IMR-90 (cell line): Measurements from ENCODE around the gene KRTAP5-10. TPM values are rescaled to one million over a fixed set of nuclear protein-coding genes. Genes with fewer than 3 reads are reported as not detected.
"Not testable (repeated sequence)": the region's sequence is repeated elsewhere in the genome, so short reads cannot be mapped to it uniquely, and the experiment has no call there.

ENCODE experiments used
- ATAC-seq: fragments of 200-7000 bp; cut with Tn5 transposase; 2 replicates; pipeline ENCODE4 v1.9.1; 2020; ENCODE audit warnings: low read depth, mild to moderate bottlenecking, moderate library complexity
- BruUV-seq: library from RNA; stranded (reverse); fragments of 400-500 nt; replicated peaks from 2 replicates; lab custom pipeline; 2021; lab: Mats Ljungman, UMichigan
- CTCF ChIA-PET: fragments of 300-600 bp; formaldehyde crosslinking; extraction: SDS; loops from one replicate; lab custom pipeline; 2021; ENCODE audit warnings: antibody characterized with exemption; lab: Yijun Ruan, JAX
- POLR2A ChIA-PET: fragments of 300-600 bp; sonication (Branson Sonifier 250); formaldehyde crosslinking; loops from one replicate; lab custom pipeline; 2022; ENCODE audit warnings: antibody characterized with exemption; ENCODE audit not compliant: unreplicated experiment; lab: Charles Lee
- DNase-seq: peaks from one replicate; pipeline ENCODE4 v3.0.0; 2013
- H2AFZ ChIP-seq: replicated peaks from 2 replicates; pipeline ENCODE3; 2013; ENCODE audit warnings: low read length, mild to moderate bottlenecking; ENCODE audit not compliant: poor library complexity
- H2AK5ac ChIP-seq: 2 replicates; pipeline ENCODE4 v1.6.1; 2013; ENCODE audit warnings: low read depth, low read length, inconsistent platforms
- H2AK9ac ChIP-seq: replicated peaks from 2 replicates; pipeline ENCODE3; 2013; ENCODE audit warnings: mild to moderate bottlenecking, low read depth, low read length, moderate library complexity; ENCODE audit not compliant: poor library complexity
- H2BK120ac ChIP-seq: 2 replicates; pipeline ENCODE4 v1.6.1; 2013; ENCODE audit warnings: low read depth, low read length, inconsistent platforms
- H2BK15ac ChIP-seq: 3 replicates; pipeline ENCODE4 v1.6.1; 2013; ENCODE audit warnings: low read depth, low read length, inconsistent platforms
- H2BK20ac ChIP-seq: 2 replicates; pipeline ENCODE4 v1.6.1; 2013; ENCODE audit warnings: low read depth, mild to moderate bottlenecking, inconsistent platforms, low read length, moderate library complexity
- H2BK5ac ChIP-seq: 2 replicates; pipeline ENCODE4 v1.6.1; 2013; ENCODE audit warnings: mild to moderate bottlenecking, low read depth, low read length, inconsistent platforms; ENCODE audit not compliant: poor library complexity, severe bottlenecking
- H3K14ac ChIP-seq: replicated peaks from 2 replicates; pipeline ENCODE4 v1.6.1; 2013; ENCODE audit warnings: low read depth, low read length, inconsistent platforms
- H3K18ac ChIP-seq: 2 replicates; pipeline ENCODE4 v1.6.1; 2013; ENCODE audit warnings: low read depth, low read length, control low read depth
- H3K23ac ChIP-seq: 2 replicates; pipeline ENCODE4 v1.6.1; 2013; ENCODE audit warnings: low read depth, low read length, inconsistent platforms
- H3K27ac ChIP-seq: 2 replicates; pipeline ENCODE4 v1.5.1; 2013; ENCODE audit warnings: mild to moderate bottlenecking, control low read depth, low read length; ENCODE audit not compliant: insufficient read depth
- H3K27me3 ChIP-seq: 2 replicates; pipeline ENCODE4 v1.6.1; 2013; ENCODE audit warnings: low read length; ENCODE audit not compliant: control insufficient read depth, insufficient read depth
- H3K36me3 ChIP-seq: 2 replicates; pipeline ENCODE4 v1.6.1; 2013; ENCODE audit warnings: low read length, mixed read lengths; ENCODE audit not compliant: control insufficient read depth, insufficient read depth
- H3K4ac ChIP-seq: 2 replicates; pipeline ENCODE4 v1.6.1; 2013; ENCODE audit warnings: low read depth, low read length, inconsistent platforms
- H3K4me1 ChIP-seq: 2 replicates; pipeline ENCODE4 v1.6.1; 2013; ENCODE audit warnings: low read length, mixed read lengths; ENCODE audit not compliant: control insufficient read depth, insufficient read depth
- H3K4me2 ChIP-seq: 2 replicates; pipeline ENCODE4 v1.6.1; 2013; ENCODE audit warnings: low read depth, mild to moderate bottlenecking, control low read depth, low read length, moderate library complexity
- H3K4me3 ChIP-seq: 2 replicates; pipeline ENCODE4 v1.5.1; 2013; ENCODE audit warnings: low read depth, mild to moderate bottlenecking, control low read depth, low read length, moderate library complexity; ENCODE audit not compliant: insufficient read depth
- H3K56ac ChIP-seq: 2 replicates; pipeline ENCODE4 v1.6.1; 2013; ENCODE audit warnings: low read length, inconsistent platforms; ENCODE audit not compliant: insufficient read depth; ENCODE audit errors: extremely low read depth
- H3K79me1 ChIP-seq, 2 experiments: 2 replicates each; pipeline ENCODE4 v1.6.1; 2013; ENCODE audit warnings: low read length in 2 of 2, inconsistent platforms in 1 of 2, low read depth in 1 of 2
- H3K9ac ChIP-seq: 2 replicates; pipeline ENCODE4 v1.6.1; 2013; ENCODE audit warnings: low read depth, low read length, control low read depth
- H3K9me1 ChIP-seq: 2 replicates; pipeline ENCODE4 v1.6.1; 2013; ENCODE audit warnings: low read length, inconsistent platforms; ENCODE audit not compliant: insufficient read depth
- H3K9me3 ChIP-seq: 2 replicates; pipeline ENCODE4 v1.6.1; 2013; ENCODE audit warnings: low read length; ENCODE audit not compliant: control insufficient read depth, insufficient read depth
- H4K20me1 ChIP-seq: 2 replicates; pipeline ENCODE4 v1.6.1; 2013; ENCODE audit warnings: low read length, inconsistent platforms; ENCODE audit not compliant: insufficient read depth
- H4K5ac ChIP-seq: 2 replicates; pipeline ENCODE4 v1.6.1; 2013; ENCODE audit warnings: mild to moderate bottlenecking, low read depth, low read length, control low read depth
- H4K8ac ChIP-seq, 2 experiments: 2 replicates each; pipeline ENCODE4 v1.6.1; 2013; ENCODE audit warnings: low read depth in 2 of 2, low read length in 2 of 2, control low read depth in 1 of 2, inconsistent platforms in 1 of 2
- H4K91ac ChIP-seq: 2 replicates; pipeline ENCODE4 v1.6.1; 2013; ENCODE audit warnings: low read depth, low read length, inconsistent platforms; ENCODE audit not compliant: insufficient read depth
- WGBS, 2 experiments: methylation state at CpG; one replicate each; pipeline versions ENCODE4 v1.1.5 to v1.1.7; 2013; ENCODE audit warnings: missing lambda C conversion rate in 2 of 2; ENCODE audit not compliant: insufficient read length in 1 of 2; ENCODE audit errors: extremely low coverage in 2 of 2; 5-methylcytosine and 5-hydroxymethylcytosine counted together
- dilution Hi-C: fragments of 300-500 bp; cut with HindIII; formaldehyde crosslinking; loops from one replicate; pipeline ENCODE4 v1.14.3; 2018; ENCODE audit warnings: low sequenced_read_pairs; ENCODE audit not compliant: unreplicated experiment
- in situ Hi-C: fragments of 300-500 bp; cut with MboI; formaldehyde crosslinking; loops from 3 replicates; pipeline ENCODE4 v1.14.3; 2019; ENCODE audit warnings: low sequenced_read_pairs, inconsistent platforms, mixed read lengths
- intact Hi-C: fragments of 100-400 bp; cut with micrococcal nuclease; formaldehyde crosslinking; loops from 2 replicates; pipeline ENCODE4 v1.10.0; 2022
- polyA plus RNA-seq, 3 experiments: library from polyadenylated mRNA; depleted of rRNA; stranded (reverse); fragments of >200 nt; gene quantifications; 2 replicates each; pipeline ENCODE4 v1.2.3, GENCODE V29; 2012; ENCODE audit warnings: low replicate concordance in 1 of 3
- total RNA-seq: library from RNA; depleted of rRNA; stranded (reverse); fragments of >200 nt; gene quantifications from 2 replicates; pipeline ENCODE4 v1.2.3, GENCODE V29; 2012

The KRTAP5-10 gene
- total and polyA plus RNA-seq, 2 of the 4 experiments (the other 2 are of a cell fraction): not detected

DNA sequence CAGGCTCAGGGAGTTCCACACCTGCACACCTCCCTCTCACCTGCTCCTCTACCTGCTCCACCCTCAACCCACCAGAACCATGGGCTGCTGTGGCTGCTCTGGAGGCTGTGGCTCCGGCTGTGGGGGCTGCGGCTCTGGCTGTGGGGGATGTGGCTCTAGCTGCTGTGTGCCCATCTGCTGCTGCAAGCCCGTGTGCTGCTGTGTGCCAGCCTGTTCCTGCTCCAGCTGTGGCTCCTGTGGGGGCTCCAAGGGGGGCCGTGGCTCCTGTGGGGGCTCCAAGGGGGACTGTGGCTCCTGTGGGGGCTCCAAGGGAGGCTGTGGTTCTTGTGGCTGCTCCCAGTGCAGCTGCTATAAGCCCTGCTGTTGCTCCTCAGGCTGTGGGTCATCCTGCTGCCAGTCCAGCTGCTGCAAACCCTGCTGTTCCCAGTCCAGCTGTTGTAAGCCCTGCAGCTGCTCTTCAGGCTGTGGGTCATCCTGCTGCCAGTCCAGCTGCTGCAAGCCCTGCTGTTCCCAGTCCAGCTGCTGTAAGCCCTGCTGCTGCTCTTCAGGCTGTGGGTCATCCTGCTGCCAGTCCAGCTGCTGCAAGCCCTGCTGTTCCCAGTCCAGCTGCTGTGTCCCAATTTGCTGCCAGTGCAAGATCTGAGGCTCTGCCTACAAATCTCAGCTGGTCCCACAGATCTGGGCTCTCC lies 27.2 kb upstream of the KRTAP5-10 start, which contains the start of gene KRTAP5-8:
Gene KRTAP5-8, plus strand, starts transcription at position 49 of the 689 bp plus-strand sequence. Its CDS starts 31 bp downstream, at position 80.
- H3K4me1 ChIP-seq, BruUV-seq, DNase-seq, H3K4me3 ChIP-seq, H4K5ac ChIP-seq, H3K4ac ChIP-seq, H2AK9ac ChIP-seq, H3K56ac ChIP-seq, POLR2A ChIA-PET, H2BK20ac ChIP-seq, H4K8ac ChIP-seq, ATAC-seq, H3K9ac ChIP-seq, H4K20me1 ChIP-seq, H3K36me3 ChIP-seq, H3K9me3 ChIP-seq, H4K91ac ChIP-seq, H3K23ac ChIP-seq, H3K27me3 ChIP-seq, H3K79me1 ChIP-seq, H2BK5ac ChIP-seq, H3K18ac ChIP-seq, CTCF ChIA-PET, H3K27ac ChIP-seq, H2AFZ ChIP-seq, H3K4me2 ChIP-seq, H3K14ac ChIP-seq, H2AK5ac ChIP-seq, H2BK120ac ChIP-seq, dilution Hi-C loops, H2BK15ac ChIP-seq, H3K9me1 ChIP-seq, intact Hi-C loops, in situ Hi-C loops: not testable (repeated sequence)
- no CpG with 5 or more reads among the region's 4 CpGs for WGBS, 2 experiments
